Inflammatory macrophage treated with lipopolysaccharide for 4 hours (primary cell): Measurements from ENCODE around the gene GPD2.
"Not testable (repeated sequence)": the region's sequence is repeated elsewhere in the genome, so short reads cannot be mapped to it uniquely, and the experiment has no call there.

ENCODE experiments used
- DNase-seq: peaks from one replicate; pipeline ENCODE4 v3.0.0-alpha.2; 2020

Gene GPD2

DNA sequence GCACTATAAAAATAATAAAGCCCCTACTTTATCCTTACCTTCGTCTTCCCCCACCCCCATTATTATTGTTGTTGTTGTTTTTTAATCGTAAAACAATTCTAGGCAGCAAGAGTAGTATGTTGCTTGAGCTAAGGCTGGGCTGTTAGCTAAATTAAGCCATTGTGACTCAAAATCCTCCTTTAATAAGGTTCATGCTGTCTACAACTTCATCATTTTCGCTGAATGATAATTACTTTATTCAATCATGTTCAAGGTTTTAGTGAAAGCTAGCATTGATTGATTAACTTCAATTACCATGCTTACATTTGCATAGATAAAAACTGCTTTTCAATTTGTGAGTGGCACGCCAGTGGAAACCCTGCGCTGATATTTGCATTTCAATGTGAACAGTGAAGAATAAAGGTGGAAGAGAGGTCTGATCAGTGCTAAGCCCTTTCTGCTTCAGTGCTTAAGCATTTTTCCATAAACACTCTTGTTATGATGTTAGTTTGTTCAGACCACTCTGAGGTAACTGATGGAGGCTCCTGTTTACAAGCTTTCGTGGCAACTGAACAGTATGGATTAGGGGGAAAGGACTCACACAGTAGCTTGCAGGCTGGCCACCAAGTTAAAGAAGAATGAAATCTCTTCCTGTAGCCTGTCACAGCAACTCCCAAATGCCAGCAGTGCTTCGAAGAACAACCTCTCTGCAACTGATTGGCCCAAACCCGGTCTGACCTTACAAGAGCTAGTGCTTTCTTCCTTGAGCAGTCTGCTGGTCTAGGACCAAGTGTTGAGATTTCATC lies 156.8 kb downstream of the GPD2 start:
- DNase-seq, result no peak

DNA sequence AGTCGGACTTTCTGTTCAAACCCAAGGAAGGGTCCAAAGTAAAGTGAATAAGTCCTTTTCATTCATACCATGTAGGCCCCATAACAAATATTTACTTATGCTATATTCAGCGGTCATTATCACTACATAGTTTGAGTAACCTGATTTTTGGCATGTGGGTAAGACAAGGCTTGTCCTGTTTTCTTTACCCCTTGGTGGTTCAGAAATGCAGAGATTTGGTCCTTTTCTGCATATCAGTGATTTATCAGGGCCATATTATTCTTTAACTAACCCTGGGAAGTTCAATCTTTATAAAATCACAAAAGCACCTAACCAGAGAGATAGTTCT lies 157.4 kb downstream of the GPD2 start:
- no peak for DNase-seq

DNA sequence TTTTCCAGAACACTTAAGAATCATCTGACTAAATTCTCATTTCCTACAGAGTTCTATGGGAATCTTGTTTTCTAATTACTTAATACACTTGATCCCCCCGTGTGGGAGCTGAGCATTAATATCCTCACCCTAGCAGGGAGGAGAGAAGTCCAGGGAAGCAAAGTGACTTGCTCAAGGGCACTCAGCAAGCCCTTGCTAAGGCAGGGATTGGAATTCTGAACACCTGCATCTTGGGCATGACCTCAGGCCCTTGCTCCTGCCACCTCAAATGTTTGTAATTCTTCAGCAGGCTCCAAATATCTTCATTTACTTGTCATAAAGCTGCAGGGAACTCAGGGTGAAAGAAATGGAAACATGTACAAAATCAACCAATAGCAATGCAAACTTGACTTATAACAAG lies 162.4 kb downstream of the GPD2 start:
- no peak for DNase-seq

DNA sequence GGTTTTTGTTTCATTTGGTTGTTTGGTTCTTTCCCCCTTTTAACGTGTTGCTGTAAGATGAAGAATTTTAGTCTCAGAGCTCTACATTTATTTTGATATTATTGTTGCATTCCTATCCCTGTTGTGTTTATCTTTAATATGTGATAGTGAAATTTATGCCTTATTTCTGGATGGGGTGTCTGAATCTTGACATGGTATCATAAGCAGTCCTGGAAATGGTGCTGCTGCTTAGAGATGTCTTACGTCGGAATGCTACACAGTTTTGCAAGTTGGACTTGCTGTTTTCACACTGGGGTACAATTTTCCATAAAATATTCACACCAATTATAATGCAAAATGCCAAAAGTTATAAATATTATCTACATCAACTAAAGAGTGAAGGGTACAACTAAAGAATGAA lies 164.0 kb downstream of the GPD2 start:
- DNase-seq, result no peak

DNA sequence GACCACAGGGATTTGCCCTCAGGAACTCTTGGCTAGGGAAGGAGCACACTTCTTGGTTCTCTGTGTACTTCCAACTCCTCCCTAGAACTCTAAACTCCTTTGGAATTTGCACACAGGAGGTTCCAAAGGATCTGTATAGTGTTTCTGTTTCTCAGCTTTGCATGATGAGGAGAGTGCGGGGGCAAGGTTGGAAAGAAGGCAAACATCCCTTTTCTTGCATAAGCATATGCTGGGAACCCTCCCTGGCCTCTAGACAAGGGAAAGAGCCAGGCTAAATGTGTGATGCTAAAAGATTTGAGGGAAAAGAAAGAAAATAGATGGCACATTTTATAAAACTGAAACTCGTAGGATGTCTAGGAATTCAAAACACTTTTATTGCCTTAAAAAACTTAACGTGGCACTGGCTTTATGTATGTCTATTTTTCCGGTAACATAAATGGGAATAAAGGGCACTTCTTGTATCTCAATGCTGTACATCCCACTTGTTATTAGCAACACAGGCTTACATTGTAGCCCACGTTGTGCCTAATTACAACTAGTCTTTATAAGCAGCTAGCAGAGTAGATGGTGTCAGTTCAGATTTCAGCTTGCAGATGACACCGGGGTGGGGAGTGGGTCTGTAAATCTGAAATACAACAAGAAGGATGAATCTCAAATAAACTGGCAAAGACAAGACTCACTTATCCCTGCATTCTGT lies 165.8 kb downstream of the GPD2 start:
- no peak for DNase-seq

DNA sequence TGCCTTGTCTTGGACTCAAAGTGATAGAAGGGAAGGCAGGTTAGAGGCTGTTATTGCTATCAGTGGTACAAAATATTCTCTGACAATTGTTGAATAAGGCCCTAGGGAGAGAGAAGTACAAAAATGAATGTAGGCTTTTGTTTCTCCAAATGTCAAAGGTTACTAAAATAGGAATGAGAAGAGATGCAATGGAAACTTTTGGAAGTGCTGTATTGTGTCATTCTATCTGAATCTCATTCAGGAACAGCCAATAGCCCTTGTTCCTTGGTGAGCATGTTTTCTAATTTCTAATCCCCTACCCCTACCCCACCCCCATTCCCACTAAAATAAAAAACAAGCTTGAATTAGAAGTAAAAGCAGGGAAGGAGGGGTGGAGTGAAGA lies 166.4 kb downstream of the GPD2 start:
- DNase-seq, result no peak

DNA sequence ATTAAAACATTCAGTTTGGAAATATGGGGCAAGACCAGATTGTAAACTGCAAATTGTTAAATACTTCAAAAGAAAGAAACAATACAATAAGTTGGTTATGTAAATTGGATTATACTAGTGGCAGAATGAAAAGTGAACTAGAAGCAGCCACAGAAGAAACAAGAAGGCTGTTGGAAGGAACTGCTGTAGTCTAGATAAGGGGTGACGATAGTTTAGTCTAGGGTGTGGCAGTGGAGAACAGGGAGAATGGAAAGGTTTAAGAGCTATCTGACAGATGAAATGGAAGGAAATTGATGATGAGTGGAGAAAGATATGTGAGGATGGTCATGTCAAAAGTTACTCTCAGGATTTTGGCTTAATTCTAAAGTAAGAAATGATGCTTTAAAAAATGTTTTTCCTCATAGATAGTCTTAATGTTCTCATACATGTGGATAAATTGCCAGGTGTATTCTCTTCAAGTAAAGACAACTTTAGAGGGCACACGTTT lies 179.7 kb downstream of the GPD2 start:
- DNase-seq, result no peak

DNA sequence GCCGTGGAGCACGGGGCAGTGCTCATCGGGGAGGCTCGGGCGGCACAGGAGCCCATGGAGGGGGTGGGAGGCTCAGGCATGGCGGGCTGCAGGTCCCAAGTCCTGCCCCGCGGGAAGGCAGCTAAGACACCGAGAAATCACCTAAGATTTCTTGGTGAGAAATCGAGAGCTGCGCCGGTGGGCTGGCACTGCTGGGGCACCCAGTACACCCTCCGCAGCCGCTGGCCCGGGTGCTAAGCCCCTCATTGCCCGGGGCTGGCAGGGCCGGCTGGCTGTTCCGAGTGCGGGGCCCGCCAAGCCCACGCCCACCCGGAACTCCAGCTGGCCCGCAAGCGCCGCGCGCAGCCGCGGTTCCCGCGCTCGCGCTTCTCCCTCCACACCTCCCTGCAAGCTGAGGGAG lies 181.9 kb downstream of the GPD2 start:
- DNase-seq, result not testable (repeated sequence)

DNA sequence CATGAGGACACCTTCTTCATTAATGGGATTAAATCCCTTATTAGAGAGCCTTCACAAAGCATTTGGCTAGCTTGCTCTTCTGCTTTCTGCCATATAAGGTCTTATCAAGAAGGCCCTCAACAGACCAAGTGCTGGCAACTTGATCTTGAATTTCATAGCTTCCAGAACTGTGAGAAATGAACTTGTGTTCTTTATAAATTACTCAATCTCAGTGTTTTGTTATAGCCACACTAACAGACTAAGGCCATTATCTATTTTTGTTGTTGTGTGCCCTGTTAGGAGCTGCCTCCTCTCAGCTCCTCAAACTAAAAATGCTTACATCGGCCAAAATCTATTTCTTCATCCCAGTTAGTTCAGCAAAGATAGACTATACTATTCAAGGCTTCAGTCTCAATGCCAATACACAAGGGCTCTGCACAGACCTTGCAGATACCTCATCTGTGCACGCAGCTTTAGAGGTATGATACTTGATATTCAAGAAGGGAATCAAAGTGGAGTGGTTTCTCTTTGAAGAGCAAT lies 182.9 kb downstream of the GPD2 start:
- no peak for DNase-seq

DNA sequence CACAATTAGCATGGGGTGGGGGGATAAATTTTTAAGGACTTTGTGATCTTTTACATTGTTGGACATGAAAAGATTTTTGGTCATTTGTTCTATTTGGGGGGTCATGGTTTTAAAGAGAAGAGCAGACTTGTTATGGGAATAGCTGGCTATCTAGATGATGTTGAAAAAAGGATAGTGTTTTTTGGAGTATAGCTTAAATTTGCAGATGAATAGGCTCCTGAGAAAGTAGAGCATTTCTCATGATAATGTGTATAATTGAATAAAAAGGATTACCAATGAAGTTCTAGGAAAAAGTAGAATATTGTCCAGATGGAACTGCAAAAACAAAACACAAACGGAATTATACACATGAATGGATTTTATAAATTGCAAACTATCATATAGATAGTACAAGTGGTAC lies 186.3 kb downstream of the GPD2 start:
- no peak for DNase-seq

DNA sequence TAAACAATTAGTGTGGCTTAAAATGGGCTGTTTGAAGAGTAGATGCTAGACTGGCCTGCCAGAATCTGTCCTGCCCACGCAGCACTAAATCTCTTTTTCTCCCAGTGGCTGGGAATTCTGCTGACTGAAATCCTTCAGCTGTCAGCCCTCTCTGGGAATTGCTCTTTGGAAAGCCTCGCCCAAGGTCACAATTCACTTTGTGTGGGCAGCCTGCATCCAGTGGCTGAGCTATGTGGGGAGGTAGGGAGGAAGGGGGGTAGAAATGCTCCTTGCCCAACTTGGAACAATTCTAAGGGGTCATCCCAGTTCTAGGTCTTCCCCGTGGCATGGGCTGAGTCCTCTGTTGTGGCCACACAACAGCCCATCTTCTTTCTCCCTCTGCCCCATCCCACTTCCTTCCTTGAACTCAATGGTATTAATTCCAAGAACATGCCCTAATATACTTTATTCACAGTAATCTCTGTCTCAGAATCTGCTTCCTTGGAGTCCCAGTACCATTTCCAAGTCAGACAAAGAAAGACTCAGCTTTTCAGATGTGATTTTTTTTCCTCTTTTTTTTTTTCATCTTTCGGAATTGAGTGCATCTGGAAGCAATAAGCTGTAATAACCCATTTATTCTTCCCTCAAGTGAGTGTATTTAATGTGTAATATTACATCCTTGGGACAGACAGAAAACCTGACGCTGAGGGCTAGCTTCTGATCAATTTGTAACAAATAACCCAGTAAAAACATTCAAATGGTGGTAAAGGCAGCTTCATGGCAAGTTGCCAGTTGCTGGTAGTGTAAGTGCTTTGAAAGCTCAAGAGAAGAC lies 189.4 kb downstream of the GPD2 start:
- DNase-seq, result no peak

DNA sequence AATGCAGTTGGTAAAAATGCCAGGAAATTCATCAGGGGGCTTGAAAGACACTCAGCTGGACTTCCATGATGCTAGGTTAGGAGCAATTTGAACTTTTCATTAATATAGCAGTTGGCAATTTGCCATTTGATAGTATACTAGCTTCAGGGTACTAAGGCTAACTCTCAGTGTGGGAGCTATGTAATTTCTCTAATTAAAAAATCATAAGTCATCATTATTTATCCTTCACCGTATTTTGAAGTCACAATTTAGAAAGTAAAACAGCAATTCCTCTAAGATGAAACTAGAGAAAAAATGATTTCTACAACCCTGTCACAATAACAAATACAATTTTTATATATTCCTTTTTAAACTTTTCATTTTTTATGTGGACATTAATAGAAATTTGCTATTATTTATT lies 190.8 kb downstream of the GPD2 start:
- no peak for DNase-seq

DNA sequence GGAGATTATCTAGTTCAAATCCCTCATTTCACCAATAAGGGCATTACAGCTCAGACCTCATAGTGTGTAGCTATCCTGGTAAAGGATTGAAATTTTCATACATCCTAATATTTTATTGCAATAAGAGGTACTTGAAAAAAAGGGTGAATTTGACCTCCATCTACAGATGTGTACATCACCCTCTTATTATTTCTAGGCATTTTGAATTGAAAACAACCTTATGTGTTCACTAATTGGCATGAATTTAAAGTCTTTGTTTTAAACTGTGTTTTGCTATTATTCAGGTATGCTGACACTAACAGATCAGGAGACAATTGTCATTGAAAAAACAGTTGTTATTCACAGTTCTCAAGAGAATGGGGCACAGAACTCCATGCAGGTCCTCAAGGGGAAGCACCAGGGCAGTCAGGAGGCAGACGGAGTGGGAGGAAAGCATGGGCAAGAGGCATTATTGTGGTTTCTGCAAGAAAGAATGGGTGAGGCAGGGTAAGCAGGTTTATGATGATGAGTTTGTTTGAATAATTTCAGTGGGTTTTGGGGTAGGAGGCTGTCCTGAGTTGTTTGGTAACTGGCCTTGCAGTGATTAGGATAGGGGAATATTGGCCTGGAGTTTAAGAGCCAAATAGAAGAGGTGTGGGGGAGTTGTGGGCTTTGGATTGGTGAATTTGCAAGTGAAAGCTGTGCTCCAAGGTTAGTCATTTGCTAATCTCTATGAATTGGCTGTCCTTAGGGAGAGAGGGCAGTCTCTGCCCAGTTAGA lies 194.6 kb downstream of the GPD2 start:
- DNase-seq, result no peak

DNA sequence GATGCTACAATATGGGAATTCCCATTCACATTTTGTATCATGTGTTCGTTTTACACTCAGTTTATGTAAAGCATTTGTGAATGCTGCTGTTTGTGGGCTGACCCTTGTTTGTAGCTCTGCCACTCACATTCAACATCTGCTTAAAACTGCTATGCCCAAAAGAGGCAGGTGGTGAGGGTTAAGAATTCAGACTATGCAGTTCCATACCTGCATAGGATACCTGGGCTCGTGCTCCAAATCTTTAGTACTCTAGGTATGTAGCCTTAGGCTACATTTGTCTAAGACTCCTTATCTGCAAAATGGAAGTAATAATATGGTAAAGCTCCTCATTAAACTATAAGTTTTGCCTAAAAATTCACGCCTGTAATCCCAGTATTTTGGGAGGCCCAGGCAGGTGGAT lies 199.5 kb downstream of the GPD2 start:
- no peak for DNase-seq
